Smooth muscle cell of the coronary artery (primary cell): ENCODE results near the gene PTPRB. TPM values are rescaled to one million over a fixed set of nuclear protein-coding genes. Genes with fewer than 3 reads are reported as not detected.

Experiments used
- total RNA-seq: library from RNA; depleted of rRNA; stranded (reverse); fragments of >200 nt; gene quantifications from 2 replicates; pipeline ENCODE4 v1.2.3, GENCODE V29; 2014; ENCODE audit warnings: low replicate concordance

Gene PTPRB
- total RNA-seq, result 3.9 and 19.1 TPM in 2 replicates

DNA sequence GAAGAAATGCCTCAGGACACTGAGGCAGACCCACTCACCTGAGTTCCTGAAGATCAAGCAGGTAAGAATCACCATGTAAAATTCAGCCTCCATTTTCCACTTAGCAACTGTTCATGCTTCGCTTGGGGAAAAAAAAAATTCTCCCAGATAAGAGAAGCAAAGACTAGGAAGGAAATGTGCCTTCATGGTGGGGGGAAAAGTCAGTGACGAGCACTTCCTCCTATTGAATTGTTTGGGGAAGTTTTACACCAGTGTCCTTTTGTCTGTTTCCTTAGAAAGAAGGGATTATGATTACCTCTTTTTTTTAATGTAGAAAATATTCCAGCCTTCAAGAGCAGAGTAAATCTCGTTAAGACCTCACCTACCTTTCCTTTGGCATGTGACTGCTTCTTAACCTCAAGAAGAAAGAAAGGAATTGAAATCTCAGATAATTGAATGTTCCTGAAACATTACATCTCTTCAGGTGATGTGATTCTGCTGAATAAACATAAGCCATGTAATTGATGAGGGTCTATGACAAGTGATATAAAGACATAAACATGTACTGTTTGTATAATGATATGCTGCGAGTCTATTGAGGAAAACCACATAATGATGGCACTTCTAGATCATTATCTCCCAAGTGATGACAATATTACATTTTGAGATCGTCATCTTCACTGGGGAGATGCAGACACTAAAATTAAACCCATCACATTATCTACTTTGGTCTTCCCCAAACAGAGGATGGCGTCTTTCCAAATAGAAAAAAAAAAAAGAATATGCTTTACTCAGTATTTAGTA lies at the start of gene PTPRB:
TSS of gene PTPRB (minus strand) at position 127 of the 783 bp plus-strand sequence. CDS start at position 93, 34 bp downstream.

